GF-D8 (cell line): ENCODE measurements around the gene BPIFA1.

ENCODE experiments used
- DNase-seq: peaks from one replicate; lab custom pipeline; 2025; lab: John Stamatoyannopoulos, UW

BPIFA1 gene

DNA sequence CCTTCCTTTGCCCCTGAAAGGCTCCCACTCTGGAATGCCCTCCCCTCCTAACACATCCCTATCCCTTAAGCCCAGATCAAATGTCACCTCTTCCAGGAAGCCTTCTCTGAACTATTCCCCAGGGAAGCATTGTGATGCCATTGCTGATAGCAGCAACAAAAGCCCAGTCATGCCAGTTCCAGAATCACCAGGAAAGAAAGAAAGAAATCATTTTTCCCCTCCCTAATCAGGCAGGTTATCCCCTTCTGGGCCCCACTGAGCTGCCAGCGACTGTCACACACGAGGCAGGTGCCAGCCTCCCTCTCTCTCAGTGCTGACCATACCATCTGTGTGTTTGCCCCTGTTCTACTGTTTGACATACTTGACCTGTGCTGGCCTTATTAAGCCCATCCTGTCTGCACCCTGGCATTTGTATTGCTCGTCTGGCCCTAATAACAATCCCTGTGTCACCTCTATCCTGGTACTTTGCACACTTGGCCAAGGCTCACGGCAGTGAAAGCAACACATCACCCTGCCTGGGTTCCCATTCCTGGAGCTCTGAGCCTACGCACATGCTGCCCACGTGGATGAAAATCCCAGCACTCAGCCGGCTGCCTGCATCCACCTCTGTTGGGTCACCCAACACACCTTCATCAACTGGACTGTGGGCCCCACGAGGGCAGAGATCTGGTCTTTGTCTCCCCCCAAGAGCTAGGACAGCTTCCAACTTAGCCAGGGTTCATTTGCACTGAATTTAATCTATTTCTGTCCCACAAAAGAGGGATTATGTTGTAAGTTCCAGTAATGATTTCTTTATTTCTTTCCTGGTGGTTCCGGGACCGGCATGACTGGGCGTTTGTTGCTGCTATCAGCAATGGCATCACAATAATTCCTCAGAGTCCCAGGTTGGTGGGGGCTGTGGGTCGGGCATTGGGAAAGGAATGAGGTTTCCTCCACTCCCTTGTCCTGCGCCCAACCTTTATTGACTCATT, 42.0 kb downstream of the BPIFA1 start:
- DNase-seq = no peak

GRCh38 chr20:33278700-33279099, 42.9 kb downstream of the BPIFA1 start:
- no peak for DNase-seq

DNA sequence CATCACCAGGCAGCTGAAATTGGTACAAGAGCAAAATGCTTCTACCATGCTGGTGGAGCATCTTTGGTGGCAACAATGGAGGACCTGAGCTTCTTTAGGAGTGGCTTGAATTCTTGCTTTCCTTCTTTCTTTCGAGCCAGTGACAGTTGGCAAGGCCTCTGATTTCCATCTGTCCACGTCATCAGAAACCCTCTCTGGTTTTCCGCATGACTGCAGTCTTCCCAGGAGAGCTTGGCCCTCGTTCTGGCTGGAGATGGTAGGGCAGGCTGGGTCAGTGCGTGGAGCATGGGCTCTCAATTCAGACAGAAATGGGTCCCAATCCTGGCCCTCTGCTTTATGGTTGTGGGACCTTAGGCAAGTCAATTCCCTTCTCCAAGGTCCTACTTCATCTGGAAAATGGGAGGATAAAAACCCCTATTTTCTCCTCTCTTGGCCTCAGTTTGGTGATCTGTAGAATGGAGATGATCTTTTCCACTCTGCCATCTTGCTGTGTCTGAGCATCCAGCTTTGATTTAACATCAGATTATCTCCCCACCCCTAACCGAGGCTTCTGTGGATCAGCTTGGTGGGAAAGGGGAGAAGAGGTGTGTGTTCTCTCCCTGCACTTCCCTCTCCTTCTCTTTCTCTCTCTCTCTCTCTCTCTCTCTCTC, 43.6 kb downstream of the BPIFA1 start:
- no peak for DNase-seq

GRCh38 chr20:33280000-33280680, 44.3 kb downstream of the BPIFA1 start:
- DNase-seq = no peak

- DNase-seq = no peak
These were observed 45.0 kb downstream of the BPIFA1 start for GRCh38 chr20:33280775-33281174.

DNA sequence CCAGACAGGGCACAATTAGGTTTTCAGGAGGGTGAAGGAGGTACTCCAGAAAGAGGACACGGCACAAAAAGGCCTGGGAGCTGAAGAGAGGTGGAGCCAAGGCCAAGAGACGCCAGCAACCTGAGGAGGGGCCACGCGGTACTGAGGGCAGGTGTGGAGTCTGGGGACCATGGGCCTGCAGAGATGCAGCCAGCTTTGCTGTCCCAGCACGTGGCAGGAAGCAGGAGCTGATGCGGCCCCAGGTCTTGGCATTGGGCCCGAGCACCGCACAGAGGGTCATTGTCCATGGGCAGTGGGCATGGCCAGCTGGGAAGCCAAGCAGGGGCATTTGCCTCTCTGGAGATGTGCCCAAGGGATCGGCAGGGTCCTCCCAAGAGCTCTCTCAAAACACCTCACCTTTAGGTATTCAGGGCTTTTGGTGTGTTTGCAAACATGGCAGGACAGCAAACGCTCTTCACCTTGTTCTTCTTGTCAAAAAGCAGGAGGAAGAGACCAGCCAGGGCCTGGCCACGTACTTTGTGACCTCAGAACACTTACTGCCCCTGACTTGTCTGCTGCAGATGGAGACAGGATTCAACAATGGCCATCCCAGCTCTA, 45.9 kb downstream of the BPIFA1 start:
- no peak for DNase-seq

DNA sequence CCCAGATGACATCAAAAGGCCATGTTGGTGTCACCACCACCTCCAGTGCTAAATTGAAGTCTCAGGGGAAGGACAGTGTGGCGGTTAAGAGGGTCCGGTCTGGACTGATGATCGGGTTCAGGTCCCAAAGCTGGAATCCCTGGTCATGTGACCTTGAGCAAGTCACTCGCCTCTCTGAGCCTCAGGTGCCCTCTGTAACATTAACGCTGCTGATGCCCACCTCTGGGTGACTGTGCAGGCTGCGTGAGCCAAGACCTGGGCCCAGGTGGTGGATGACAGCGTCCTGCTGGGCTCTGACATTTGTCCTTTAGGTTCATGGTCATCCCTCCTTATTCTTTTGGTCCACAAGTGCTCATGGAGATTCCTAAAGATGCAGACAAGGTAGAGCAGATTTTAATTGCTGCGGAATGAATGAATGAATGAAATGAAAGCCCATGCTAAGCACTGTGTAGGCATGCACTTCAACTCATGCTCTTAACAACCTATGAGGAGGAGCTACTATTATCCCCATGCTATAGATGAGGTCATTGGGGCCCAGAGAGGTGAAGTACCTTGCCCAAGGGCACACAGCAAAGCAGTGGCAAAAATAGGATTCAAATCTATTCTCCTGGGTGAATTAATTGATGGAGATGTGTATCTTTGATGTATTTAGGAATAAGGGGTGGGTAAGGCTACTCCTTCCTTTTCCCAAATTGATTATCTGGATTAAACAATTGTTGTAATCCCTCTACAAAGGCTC, 46.6 kb downstream of the BPIFA1 start:
- no peak for DNase-seq

DNA sequence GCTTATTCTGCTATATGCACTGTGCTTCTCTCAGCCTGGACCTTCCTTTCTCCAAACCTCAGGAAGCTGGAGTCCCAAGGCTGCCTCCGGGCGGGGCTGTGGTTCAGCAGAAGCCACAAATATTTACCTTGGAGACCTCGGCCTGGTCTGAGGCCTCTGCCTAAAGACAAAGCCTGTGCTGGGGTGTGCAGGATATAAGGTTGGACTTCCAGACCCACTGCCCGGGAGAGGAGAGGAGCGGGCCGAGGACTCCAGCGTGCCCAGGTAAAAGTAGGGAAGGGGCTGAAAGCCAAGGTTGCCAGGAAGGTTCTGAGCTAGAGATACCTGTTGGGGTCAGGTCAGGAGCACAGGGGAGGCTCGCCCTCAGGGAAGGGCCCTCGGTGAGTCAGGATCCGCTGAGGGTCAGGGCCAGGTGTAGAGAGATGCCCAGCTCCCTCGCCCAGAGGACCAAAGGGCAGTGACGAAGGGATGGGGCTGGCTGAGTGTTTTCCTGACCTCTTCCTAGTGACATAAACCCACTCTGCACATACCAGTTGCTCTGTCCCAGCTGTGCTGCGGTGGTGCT, 47.3 kb downstream of the BPIFA1 start, which contains the start of gene BPIFB1:
Gene BPIFB1 (plus strand): TSS at position 224 of the 565 bp plus-strand sequence. CDS start 2,860 bp downstream, outside the sequence.
- DNase-seq = no peak

GRCh38 chr20:33284284-33284683, 48.5 kb downstream of the BPIFA1 start:
- no peak for DNase-seq

GRCh38 chr20:33284937-33285336, 49.1 kb downstream of the BPIFA1 start:
- no peak for DNase-seq

DNA sequence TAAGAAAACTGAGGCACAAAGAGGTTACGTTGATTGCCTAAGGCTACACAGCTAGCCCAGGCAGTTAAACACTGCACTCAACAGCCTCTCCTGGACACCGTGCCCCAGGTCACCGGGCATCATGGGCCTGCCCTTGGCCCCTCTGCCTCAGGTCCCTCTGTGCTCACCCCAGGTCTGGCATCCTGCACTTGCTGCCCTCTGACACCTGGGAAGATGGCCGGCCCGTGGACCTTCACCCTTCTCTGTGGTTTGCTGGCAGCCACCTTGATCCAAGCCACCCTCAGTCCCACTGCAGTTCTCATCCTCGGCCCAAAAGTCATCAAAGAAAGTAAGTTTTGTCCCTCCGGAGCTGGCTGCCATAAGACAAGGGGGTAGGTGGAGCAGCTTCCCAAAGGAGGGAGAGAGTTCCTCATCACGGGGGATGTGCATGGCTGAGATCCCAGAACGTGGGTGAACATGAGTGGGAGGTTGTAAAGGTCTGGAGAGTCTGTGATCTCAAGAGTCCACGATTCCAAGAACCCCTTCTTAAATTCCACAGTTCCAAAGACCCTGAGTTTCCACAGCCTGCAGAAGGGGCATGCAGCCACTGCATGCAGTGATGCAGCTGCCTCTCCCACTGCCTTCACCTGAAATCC, 50.2 kb downstream of the BPIFA1 start:
- no peak for DNase-seq

- DNase-seq = no peak
These were observed 52.1 kb downstream of the BPIFA1 start for GRCh38 chr20:33287884-33288283.

DNA sequence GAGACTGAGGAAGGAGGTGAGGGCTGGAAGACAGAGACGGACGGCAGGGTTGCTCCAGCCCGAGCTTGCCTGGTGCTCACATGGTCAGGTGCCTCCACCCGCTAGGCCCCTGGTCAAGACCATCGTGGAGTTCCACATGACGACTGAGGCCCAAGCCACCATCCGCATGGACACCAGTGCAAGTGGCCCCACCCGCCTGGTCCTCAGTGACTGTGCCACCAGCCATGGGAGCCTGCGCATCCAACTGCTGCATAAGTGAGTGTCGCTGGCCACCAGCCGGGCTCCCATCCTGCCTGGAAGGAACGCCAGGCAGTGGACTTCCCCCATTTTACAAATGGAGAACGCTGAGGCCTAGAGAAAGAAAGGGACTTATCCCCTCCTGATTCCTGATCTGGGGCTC, 55.1 kb downstream of the BPIFA1 start:
- DNase-seq = no peak

- no peak for DNase-seq
These were observed 55.6 kb downstream of the BPIFA1 start for GRCh38 chr20:33291416-33291815.

GRCh38 chr20:33291830-33292355, 56.1 kb downstream of the BPIFA1 start:
- DNase-seq = no peak
